DOHH2 (cell line): ENCODE data around the gene AURKA.
"Not testable (repeated sequence)": the region's sequence is repeated elsewhere in the genome, so short reads cannot be mapped to it uniquely, and the experiment has no call there.

Experiments used
- H3F3A ChIP-seq: fragments of 200-600 bp; sonication (generic), shearing (Covaris generic); 2 replicates; pipeline ENCODE4 v1.6.0; 2016; ENCODE audit warnings: antibody characterized with exemption, mild to moderate bottlenecking; ENCODE audit not compliant: control insufficient read depth, insufficient read depth
- H3K27ac ChIP-seq: fragments of 200-600 bp; sonication (generic); 2 replicates; pipeline ENCODE4 v1.5.1; 2014; ENCODE audit warnings: low read depth, mild to moderate bottlenecking, low read length, moderate library complexity
- H3K27me3 ChIP-seq: fragments of 200-600 bp; sonication (generic); 2 replicates; pipeline ENCODE4 v1.6.1; 2014; ENCODE audit warnings: mild to moderate bottlenecking, low read length, mixed read lengths; ENCODE audit not compliant: control insufficient read depth
- H3K36me3 ChIP-seq: fragments of 200-600 bp; sonication (generic); 2 replicates; pipeline ENCODE4 v1.6.1; 2014; ENCODE audit warnings: mild to moderate bottlenecking, low read length, moderate library complexity, mixed read lengths; ENCODE audit not compliant: control insufficient read depth
- H3K4me1 ChIP-seq: fragments of 200-600 bp; sonication (generic); 2 replicates; pipeline ENCODE4 v1.6.1; 2014; ENCODE audit warnings: mild to moderate bottlenecking, low read length, mixed read lengths; ENCODE audit not compliant: control insufficient read depth
- H3K4me2 ChIP-seq: fragments of 200-600 bp; sonication (generic); 2 replicates; pipeline ENCODE4 v1.6.0; 2014; ENCODE audit warnings: mild to moderate bottlenecking, low read length, moderate library complexity
- H3K4me3 ChIP-seq: fragments of 200-600 bp; sonication (generic); 2 replicates; pipeline ENCODE4 v1.5.1; 2014; ENCODE audit warnings: mild to moderate bottlenecking, low read length, mixed read lengths
- H3K79me2 ChIP-seq: fragments of 200-600 bp; sonication (generic); 2 replicates; pipeline ENCODE4 v1.6.1; 2014; ENCODE audit warnings: mild to moderate bottlenecking, low read length, mixed read lengths; ENCODE audit not compliant: control insufficient read depth
- H3K9me2 ChIP-seq: fragments of 200-600 bp; sonication (generic); replicated peaks from 2 replicates; pipeline ENCODE4 v1.6.1; 2014; ENCODE audit warnings: mild to moderate bottlenecking, low read length, mixed read lengths; ENCODE audit not compliant: control insufficient read depth
- H3K9me3 ChIP-seq: fragments of 200-600 bp; sonication (generic); 2 replicates; pipeline ENCODE4 v1.6.1; 2014; ENCODE audit warnings: antibody characterized with exemption, low read length, mixed read lengths; ENCODE audit not compliant: control insufficient read depth, insufficient read depth
- H4K20me1 ChIP-seq: fragments of 200-600 bp; sonication (generic); 2 replicates; pipeline ENCODE4 v1.6.0; 2014; ENCODE audit warnings: low read depth, mild to moderate bottlenecking, antibody characterized with exemption, low read length, moderate library complexity; ENCODE audit not compliant: control insufficient read depth, insufficient read depth
- CTCF ChIP-seq: fragments of 200-600 bp; sonication (generic); IDR thresholded peaks from one replicate; pipeline ENCODE4 v1.5.1; 2014; ENCODE audit warnings: antibody characterized with exemption, mild to moderate bottlenecking, low read depth, low read length; ENCODE audit not compliant: poor library complexity, severe bottlenecking
- EZH2phosphoT487 ChIP-seq: fragments of 200-600 bp; sonication (generic); IDR thresholded peaks from 2 replicates; pipeline ENCODE4 v1.6.1; 2017; ENCODE audit warnings: borderline replicate concordance, mild to moderate bottlenecking, antibody characterized with exemption, low read length, moderate library complexity, mixed read lengths

The AURKA gene

GRCh38 chr20:56345911-56346310 is 46.1 kb downstream of the AURKA start:
- Histone ChIP-seq H3K27ac (no peak overlapping the region), H3F3A (no peaks in the 10 kb centered on the region), H3K79me2 (no peaks in the 10 kb centered on the region), H3K36me3 (no peaks in the 10 kb centered on the region), H3K4me3 (no peak overlapping the region), H3K4me2 (no peak overlapping the region), H3K9me3 (no peaks in the 10 kb centered on the region), H3K4me1 (no peaks in the 10 kb centered on the region), H3K9me2 (no peaks in the 10 kb centered on the region), H3K27me3 (peaks cover 2% of the 10 kb centered on the region; the same call in 1 of the 2 replicates), H4K20me1 (no peaks in the 10 kb centered on the region)
- TF ChIP-seq EZH2phosphoT487, result no peak
- TF ChIP-seq CTCF, result no peak

DNA sequence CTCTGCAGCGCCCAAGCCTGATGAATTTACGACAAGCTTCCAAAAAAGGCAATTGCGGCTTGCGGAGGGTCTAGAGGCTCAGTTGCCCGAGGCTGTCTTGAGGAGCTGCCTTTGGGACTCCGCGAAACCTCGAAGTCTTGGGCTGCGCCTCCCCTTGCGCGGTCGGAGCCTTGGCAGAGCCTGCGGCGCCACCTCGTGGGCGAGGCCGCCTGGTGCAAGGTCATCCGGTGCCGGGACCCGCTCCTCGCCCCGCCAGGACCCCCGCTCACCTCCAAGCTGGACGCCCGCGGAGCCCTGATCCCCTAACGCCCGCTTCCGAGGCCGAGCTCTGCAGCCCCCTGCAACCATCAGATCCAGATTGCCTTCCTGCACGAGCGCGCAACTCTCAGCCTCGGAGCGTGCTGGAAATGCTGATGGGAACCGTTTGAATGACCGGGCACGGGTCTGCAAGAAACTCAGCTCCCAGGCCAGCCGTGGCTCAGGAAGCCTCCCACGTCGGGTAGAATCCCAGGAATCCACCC is 48.1 kb downstream of the AURKA start:
- no peaks in the 10 kb centered on the region; the same call in 1 of the 2 replicates for H3K27me3 ChIP-seq
- H4K20me1 ChIP-seq, result no peaks in the 10 kb centered on the region
- H3K9me3 ChIP-seq, result no peaks in the 10 kb centered on the region
- TF ChIP-seq CTCF (peak; percentile 77), EZH2phosphoT487 (no peak)
- H3K4me2 ChIP-seq, result no peak overlapping the region
- H3K4me1 ChIP-seq, result no peaks in the 10 kb centered on the region
- no peak overlapping the region for H3K4me3 ChIP-seq
- H3K36me3 ChIP-seq, result no peaks in the 10 kb centered on the region
- H3K79me2 ChIP-seq, result no peaks in the 10 kb centered on the region
- H3K9me2 ChIP-seq, result no peaks in the 10 kb centered on the region
- H3F3A ChIP-seq, result no peaks in the 10 kb centered on the region
- H3K27ac ChIP-seq, result no peak overlapping the region

GRCh38 chr20:56342783-56343182 is 49.2 kb downstream of the AURKA start:
- Histone ChIP-seq H3K4me3 (no peak overlapping the region), H3K36me3 (no peaks in the 10 kb centered on the region), H3K4me1 (no peaks in the 10 kb centered on the region), H3K4me2 (no peak overlapping the region), H3F3A (no peaks in the 10 kb centered on the region), H3K79me2 (no peaks in the 10 kb centered on the region), H4K20me1 (no peaks in the 10 kb centered on the region), H3K27me3 (no peaks in the 10 kb centered on the region; the same call in 1 of the 2 replicates), H3K27ac (no peak overlapping the region), H3K9me3 (no peaks in the 10 kb centered on the region), H3K9me2 (no peaks in the 10 kb centered on the region)
- TF ChIP-seq EZH2phosphoT487, result no peak
- TF ChIP-seq CTCF, result no peak

GRCh38 chr20:56336709-56337108 is 55.3 kb downstream of the AURKA start:
- not testable (repeated sequence) for H3K36me3 ChIP-seq, H3F3A ChIP-seq, H3K27ac ChIP-seq, H3K4me2 ChIP-seq, H3K9me3 ChIP-seq, H3K4me3 ChIP-seq, H3K27me3 ChIP-seq, H3K79me2 ChIP-seq, H3K4me1 ChIP-seq, H3K9me2 ChIP-seq, H4K20me1 ChIP-seq
